GM19455 (cell line): ENCODE measurements around the gene FAR1.
"Not testable (repeated sequence)": the region's sequence is repeated elsewhere in the genome, so short reads cannot be mapped to it uniquely, and the experiment has no call there.

ENCODE experiments used
- ATAC-seq: cut with Tn5 transposase; IDR thresholded peaks from one replicate; pipeline ENCODE4 v1.9.1; 2021; ENCODE audit not compliant: unreplicated experiment

The FAR1 gene

DNA sequence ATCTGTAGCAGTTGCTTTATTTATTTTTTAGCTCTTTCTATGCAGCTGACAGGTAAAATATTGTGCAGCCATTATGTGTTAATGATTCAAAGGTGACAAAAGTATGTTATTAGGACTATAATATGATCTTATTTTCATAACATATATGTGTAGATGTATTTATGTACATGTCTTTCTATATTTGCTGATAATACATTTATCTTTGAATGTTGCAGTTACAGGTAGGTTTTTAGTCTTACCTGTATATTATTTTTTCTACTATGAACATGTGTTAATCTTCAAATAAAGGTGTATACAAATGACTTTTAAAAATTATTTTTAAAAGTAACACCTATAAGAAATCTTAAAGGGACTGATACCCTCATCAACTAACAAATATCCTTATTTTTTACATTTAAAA, 33.6 kb downstream of the FAR1 start:
- no peak for ATAC-seq

DNA sequence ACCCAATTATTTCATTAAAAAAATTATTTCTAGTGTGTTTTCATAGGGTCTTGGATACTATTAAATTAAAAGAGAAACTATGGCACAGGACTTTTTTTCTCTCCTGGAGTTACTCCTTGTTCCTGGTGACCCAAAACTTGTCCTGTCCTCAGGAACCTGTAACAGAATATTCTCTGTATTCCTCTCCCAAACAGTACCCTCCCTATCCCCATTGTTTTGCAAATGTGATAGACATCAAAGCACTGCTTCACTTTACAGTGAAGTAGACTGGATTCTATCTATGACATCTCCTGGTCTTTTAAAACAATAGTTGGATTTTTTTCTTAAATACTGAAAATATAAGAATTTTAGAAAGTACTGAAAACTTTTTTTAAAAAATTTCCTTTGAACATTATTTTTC, 37.2 kb downstream of the FAR1 start:
- no peak for ATAC-seq

DNA sequence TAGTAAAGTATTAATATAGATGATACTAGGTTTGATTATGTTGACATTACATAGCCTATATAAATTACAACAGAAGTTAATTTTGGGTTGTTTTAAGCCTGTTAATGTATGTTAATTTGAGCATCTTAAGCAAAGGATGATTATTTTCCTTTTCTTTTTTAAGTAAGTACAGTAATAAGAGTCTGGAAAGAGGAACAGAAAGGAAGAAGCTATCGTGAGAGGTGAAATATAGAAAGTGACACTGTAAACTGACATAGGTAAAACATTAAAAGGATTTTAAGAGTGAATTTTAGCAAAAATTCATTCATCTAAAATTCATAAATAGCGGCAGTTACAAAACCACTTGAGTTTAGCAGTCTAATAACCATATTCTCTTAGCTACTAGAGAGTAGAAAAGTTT, 45.5 kb downstream of the FAR1 start:
- no peak for ATAC-seq

DNA sequence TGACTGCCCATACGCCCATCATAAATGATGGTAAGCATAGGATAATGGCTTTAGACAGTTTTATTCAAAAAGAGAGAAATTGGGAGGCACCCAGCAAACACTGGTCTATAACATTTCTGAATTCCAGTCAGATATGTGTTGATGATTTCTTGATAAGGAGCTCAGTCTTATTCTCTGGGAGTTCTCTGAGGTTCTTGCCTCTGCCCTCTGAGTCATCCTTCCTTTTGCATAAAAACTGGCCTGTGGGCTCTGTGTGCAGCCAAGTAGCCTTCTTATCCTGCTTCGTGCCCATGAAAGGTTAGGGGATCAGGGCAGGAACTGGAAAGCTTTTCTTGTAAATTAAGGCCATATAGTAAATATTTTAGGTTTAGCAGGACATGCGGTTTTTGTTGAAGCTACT, 48.9 kb downstream of the FAR1 start:
- no peak for ATAC-seq

DNA sequence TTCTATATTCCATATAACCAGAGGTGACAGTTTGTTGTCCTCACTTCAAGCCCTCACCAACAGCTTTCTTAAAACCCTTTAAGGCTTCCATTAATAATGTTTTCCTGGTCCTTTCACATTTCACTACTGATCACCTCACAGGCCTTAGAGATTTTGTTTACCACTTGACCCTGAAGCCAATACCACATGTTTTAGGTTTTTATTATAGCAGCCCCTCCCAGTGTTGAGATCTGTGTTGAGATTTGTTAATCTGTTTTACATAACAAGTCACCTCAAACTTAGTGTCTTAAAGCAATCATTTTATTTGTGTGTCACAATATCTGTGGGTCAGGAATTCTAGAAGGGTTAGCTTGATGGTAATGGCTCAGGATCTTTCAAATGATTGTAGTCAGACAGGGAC, 49.9 kb downstream of the FAR1 start:
- ATAC-seq, result no peak

DNA sequence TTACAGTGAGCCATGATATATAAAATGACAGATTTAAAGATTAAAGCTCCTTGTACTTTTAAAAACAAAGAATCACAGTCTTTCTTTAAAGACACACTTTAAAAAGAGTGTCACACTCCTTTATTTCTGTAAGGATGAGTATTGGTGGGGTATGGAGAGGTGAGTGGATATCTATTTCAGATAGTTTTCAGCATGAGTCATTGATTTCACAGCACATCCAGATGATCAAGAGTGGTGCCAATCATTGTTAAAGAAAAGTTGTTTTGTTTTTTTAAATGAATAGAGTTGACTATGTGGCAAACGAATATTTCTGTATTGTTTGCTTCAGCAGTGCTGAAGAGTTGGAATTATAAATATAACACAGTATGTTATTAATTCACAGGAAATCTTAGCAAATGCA, 52.5 kb downstream of the FAR1 start:
- no peak for ATAC-seq

DNA sequence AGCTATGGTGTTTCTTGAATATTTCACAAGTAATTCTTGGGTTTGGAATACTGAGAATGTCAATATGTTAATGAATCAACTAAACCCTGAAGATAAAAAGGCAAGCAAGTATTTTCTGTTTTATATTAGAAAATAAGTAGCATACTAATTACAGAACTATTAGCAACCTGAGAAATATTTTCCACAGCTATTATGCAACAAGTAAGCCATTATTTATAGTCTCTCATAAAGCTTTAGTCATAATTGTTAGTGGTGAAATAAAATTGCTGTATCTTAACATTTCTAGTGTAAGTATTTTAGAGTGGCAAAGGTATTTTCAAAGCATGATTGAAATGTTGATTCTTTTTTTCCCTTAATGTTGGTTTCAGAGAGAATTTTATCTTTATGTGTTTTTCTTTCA, 53.3 kb downstream of the FAR1 start:
- no peak for ATAC-seq

DNA sequence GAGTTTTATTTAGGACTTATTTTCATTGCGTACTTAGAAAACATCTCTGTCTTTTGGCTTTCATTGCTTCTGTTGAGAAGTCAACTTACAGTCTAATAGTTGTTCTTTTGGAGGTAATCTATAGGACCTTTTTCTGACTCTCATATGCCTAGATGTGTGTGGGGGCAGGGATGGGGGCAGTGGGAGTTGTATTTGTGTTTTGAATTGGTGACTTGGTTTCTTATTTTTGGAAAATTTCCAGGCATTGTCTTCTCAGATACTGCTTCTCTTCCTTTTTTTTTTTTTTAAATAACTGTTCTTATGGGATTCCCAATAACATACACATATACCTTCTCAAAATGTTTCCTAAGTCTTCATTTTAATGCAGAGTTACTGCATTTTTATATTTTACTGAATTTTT, 58.0 kb downstream of the FAR1 start:
- ATAC-seq, result no peak

DNA sequence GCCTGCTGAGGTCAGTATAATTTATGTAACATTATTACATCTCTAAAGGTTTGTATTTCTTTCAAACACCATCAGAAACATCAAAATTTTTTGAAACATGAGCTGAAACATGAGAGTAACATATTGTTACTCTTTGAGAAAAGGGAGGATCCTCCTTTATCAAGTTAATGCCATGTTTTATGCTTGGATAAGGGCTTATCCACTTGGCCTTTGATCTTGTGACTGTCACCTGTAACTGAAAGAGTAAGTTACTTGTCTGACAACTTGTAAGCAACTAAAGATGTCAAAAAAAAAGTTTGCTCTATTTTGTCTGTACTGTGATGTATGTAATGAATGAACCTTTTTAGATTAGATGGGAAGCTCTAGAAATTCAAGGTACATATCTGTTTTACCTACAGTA, 59.6 kb downstream of the FAR1 start:
- no peak for ATAC-seq

DNA sequence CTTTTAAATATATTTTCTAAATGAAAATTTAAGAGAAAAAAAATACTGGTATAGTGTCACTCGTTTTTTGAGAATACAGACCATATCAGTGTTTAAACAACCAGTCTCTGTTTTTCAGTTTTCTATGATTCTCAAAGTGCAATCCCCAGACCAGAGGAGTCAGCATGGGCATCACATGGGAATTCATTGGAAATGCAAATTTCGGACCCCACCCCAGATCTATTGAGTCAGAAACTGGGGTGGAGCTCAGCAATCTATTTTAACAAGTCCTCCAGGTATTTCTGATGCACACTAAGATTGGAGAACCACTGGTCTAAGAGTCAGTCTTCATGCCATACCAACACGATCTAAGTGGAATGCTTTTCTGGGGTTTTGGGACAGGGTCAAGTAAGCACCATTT, 66.1 kb downstream of the FAR1 start:
- ATAC-seq, result no peak

DNA sequence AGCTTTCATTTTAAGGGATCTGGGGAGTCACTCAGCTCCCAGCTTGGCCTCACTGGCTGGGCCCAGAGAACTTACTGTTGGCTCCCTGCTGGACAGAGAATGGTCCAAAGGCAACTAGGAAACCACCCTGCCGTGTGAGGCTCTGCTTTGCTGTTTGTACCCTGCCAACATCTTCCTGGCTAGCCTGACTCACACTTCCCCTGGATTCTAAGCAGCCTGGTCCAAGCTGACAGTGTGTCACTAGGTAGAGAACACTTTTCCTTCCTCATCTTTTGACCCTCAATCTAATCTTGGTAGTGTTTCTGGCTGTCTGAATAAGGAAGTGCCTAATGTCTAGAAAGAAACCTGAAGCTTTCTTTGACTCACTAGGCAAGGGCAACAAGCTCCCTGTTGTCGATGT, 76.7 kb downstream of the FAR1 start:
- no peak for ATAC-seq

DNA sequence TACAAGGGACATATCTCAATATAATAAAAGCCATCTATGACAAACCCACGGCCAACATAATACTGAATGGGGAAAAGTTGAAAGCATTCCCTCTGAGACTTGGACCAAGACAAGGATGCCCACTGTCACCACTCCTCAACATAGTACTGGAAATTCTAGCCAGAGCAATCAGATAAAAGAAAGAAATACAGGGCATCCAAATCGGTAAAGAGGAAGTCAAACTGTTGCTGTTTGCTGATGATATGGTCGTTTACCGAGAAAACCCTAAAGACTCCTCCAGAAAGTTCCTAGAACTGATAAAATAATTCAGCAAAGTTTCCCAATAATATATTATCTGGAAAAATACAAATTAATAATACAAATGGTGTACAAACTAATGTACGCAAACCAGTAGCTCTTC, 84.8 kb downstream of the FAR1 start:
- ATAC-seq, result not testable (repeated sequence)

DNA sequence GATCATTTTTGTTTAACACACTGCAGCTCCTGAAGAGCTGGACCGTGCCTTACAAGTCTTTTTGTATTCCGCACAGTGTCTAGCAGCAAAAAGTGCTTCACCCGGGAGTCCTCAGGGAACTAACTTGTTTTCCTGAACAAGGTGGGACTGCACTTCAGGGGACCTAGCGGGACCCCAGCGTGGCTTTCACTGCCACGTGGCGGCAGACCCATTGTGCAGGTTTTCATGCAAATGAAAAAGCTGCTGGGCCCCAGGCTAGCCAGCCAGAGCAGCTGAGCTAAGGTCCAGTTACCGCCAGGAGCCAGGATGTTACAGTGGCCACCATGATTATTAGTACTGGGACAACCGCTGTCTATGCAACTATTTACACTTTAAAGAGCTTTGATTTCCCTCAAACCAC, 90.6 kb downstream of the FAR1 start:
- ATAC-seq, result no peak

DNA sequence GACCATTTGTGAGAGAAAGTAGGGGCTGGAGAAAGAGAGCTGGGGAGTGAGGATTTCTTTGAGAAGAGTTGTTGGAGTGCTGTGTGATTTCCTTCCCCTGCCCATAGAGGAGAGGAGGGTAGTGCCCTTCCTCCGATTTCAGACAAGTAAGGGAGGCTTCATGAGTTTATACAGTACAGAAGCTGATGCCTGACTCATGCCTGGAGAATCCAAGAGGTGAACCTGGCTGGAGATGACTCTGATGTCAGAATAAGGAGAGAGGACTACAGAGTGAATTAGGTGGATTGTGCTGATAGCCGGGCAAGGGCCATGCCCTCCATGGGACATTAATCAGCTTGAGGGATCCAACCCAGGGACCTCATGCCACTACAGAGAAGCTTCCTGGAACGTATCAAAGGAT, 91.6 kb downstream of the FAR1 start:
- ATAC-seq, result no peak

DNA sequence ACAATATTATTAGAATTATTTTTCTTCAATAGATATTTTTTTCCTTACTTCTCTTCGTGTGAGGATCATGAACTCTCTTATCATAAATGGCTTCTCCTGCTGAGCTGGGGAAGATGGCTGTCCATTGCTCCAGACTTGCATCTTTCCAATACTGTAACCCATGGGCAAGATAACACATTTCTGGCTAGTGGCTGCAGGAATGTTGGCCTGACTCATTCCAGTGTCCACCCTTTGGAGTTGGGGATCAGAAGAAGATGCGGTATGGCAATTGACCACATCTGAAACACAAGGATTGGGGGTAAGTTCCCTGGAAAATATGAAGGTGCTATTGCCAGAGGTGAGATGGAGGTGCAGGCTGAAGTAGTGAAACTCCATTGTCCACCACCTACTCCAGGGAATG, 92.8 kb downstream of the FAR1 start:
- no peak for ATAC-seq

DNA sequence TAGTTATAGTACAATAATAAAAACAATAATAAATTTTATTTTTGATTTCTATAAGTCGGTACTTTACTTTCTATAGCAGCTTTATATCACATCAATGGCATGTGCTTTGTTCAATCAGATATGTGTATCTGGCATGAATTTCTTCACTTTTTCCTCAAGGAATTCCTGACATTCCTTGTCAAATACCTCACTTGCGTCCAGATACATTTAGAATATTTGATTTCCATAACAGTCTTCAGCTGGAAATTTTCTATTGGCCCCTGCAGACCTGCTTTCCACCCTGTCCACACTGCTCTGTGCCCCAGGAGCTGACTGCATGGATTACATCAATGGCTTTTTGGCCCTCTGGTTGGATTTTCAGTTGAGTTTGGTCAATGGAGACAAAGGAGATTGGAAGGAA, 93.2 kb downstream of the FAR1 start:
- ATAC-seq, result no peak

DNA sequence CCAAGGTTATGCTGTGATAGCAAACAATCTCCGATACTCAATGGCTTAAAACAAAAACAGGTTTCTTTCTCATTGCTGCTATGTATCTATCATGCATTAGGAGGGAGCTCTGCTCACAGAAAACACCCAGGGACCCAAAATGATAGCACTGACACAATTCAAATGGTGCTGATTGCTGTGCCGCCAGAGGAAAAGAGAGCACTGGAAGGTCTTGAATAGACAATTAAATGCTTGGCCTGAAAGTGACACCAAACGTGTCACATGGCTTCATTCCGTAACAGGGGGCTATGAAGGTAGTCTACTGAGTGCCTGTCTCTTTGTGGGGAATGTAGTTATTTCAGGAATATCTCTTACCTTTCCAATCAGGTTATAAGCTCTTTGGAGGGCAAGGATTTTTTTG, 94.2 kb downstream of the FAR1 start:
- ATAC-seq, result no peak

DNA sequence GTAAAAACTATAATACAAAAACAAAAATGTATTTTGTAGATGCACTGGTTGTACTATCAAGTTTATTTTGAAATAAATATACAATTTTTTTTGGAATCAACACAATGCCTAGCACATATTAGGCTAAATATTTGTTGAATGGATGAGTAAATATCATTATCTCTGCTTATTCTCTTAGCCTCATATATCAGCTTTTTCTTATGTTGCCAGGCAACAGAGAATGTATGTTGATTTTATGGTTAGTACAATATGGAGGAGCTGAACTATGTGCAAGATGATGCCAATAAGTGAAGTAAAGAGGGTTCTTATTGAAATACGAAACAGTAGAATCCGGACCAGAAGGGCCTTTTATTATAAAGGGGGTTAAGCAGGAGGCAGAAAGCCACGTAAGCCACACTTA, 94.9 kb downstream of the FAR1 start:
- no peak for ATAC-seq

DNA sequence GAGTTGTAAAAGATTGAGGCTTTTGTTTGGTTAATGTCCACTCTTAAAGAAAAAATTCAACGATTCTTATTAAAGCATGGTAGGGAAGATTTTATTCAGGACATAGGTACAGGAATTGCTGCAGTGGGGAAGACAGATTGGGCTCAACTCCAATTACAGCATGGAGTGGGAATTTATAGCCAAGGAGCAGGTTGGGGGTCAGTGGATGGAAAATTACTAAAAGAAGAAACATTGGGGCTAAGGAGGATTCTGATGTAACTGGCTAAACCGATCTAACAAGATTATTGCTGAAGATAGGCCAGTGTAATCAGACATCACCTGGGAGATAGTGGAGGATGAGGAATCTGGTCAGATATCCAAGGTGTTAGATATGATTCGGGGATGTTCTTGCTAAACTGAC, 97.4 kb downstream of the FAR1 start:
- no peak for ATAC-seq

DNA sequence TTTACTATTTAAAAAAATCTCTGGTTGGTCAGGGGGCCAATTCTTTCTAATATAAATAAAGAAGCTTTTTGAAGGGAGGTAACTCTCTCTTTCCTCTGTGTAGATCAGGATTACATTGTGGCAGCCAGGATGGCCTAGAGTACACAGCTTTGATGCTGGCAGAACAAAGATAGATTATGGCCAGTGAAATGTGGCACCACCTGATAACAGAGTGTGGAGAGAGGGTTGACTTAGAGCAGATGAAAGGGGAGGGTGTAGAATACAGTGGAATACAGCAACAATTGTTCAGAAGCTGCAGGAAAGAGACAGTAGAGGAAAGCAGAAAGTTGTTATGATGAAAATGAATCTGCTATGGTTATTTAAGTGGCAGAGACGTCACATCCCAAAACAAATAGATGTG, 99.0 kb downstream of the FAR1 start:
- ATAC-seq, result no peak

DNA sequence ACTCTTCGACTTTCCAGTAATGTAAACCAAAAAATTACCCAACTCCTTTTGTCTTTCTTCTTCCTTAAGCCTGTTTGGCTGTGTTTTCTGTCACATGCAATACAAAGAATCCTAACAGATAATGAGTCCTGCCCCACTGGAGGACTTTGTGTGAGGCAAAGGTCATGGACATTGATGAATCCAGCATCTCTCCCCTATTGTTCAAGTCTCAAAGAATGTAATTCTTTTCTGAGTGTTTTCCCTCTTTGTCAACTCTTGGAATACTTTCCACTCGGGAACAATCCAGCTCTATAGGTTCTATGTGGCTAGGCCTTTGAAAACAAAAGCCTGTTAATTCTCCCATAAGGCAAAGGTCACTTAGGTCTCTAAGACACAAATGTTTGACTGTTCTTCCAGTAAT, 100.7 kb downstream of the FAR1 start:
- no peak for ATAC-seq

DNA sequence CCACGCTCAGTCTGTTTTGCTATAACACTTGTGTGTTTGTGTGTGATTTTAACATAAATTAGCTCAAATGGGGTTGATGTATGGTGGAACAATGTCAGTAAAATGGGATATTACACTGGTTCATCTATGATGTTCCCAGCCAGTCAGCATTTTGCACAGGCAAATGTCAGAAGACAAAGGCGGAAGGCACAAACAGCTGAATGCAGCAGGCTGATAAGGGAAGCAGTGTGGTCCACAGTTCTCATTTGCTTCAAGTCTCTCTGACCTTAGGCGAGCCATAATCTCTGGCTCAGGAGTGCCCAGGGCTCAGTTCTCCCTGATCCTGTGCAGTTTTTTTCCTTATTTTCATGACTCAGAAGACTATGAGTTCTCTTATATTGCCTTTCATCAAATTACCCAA, 102.7 kb downstream of the FAR1 start:
- no peak for ATAC-seq

DNA sequence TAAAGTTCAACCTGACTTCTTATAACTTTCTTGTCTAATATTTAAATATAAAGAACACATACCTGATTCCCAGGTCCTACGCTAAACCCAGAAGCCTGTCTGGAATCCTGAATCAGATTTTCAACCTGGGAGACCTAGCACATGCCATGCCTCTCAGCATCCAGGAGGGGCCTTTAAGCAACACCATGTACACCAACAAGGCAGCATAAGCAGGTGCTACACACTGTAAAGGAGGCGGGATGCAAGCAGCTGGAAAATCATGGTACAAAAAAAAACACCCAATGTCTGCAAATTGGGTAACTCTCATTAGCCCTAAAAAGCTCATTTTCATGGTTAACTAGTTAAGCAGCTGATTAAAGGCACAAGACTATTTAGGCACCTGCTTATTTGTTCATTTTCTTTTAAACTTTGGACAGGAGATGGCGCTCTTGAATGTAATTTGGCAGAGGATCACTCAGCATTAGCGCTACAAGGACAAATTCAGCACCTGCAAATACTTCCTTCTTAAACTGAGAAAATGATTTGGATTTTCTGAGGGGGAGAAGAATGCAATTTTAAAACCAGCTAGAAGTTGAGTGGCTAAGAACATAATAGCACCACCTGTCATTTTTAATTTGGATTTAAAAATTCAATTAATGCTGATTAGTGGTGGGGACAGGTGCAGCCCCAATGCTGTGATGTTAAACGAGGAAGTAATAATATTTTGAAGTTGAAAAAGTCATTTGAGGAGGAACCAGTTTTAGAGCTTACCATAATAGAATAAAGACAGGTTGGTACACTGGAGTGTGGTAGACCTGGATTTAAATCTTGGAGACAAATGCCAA, 104.0 kb downstream of the FAR1 start:
- ATAC-seq, result no peak
